ENCODE data around the gene LMAN1.

- TF ChIP-seq, protein P1, sequence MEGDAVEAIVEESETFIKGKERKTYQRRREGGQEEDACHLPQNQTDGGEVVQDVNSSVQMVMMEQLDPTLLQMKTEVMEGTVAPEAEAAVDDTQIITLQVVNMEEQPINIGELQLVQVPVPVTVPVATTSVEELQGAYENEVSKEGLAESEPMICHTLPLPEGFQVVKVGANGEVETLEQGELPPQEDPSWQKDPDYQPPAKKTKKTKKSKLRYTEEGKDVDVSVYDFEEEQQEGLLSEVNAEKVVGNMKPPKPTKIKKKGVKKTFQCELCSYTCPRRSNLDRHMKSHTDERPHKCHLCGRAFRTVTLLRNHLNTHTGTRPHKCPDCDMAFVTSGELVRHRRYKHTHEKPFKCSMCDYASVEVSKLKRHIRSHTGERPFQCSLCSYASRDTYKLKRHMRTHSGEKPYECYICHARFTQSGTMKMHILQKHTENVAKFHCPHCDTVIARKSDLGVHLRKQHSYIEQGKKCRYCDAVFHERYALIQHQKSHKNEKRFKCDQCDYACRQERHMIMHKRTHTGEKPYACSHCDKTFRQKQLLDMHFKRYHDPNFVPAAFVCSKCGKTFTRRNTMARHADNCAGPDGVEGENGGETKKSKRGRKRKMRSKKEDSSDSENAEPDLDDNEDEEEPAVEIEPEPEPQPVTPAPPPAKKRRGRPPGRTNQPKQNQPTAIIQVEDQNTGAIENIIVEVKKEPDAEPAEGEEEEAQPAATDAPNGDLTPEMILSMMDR (IDR thresholded peaks at IDR 0.05): no peak
- no peak for TF ChIP-seq POLR2AphosphoS5 (IDR thresholded peaks at IDR 0.05)
- no peak for TF ChIP-seq POLR2A (IDR thresholded peaks at IDR 0.05)
Observed at GRCh38 chr18:59388817-59389216, 29.8 kb upstream of the LMAN1 start.
